ENCODE data around the gene RAB31.
A peak's percentile ranks its signal among the peaks of the same experiment; 100 is the strongest.

RAB31 gene

GRCh38 chr18:9792565-9793245 lies 84.6 kb downstream of the RAB31 start:
- DNase-seq (ENCODE audit: low spot score): peak; percentile 54

DNA sequence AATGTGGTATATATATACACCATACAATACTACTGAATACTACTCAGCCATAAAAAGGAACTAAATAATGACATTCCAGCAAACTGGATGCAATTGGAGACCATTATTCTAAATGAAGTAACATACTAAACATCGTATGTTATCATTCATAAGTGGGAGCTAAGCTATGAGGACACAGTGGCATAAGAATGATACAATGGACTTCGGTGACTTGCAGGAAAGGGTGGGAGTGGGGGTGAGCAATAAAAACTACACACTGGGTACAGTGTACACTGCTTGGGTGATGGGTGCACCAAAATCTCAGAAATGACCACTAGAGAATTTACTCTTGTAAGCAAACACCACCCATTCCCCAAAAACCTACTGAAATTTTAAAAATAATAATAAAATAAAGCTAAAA lies 87.9 kb downstream of the RAB31 start:
- no peak for DNase-seq (ENCODE audit: low spot score)

- DNase-seq (ENCODE audit: low spot score): no peak
These were observed 88.9 kb downstream of the RAB31 start for GRCh38 chr18:9796935-9797549.

GRCh38 chr18:9802175-9803062 lies 94.3 kb downstream of the RAB31 start:
- DNase-seq (ENCODE audit: low spot score): no peak

DNA sequence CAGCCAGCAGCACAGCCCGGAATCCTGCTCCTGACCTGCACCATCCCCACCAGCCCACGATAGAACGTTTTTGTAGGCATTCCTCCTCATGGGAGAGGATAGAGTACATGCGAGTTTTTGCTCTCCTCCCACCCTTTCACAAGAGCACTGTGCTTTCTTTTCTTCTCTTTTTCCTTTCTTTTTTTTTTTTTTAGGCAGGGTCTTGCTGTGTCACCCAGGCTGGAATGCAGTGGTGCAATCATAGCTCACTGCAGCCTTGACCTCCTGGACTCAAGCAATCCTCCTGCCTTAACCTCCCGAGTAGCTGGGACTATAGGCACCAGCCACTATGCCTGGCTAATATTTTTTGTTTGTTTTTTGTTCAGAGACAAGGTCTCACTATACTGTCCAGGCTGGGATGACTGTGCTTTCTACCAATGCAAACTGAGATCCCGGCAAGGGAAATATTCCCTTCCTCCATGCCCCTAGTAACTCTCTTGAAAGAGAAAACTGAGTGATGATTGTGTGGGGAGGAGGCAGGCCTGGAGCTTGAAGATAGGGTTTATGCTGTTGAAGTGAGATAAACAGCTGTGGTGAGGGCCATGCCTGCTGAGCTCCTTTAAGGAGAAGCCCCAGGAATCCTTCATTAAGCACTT lies 95.1 kb downstream of the RAB31 start:
- DNase-seq (ENCODE audit: low spot score): no peak

DNA sequence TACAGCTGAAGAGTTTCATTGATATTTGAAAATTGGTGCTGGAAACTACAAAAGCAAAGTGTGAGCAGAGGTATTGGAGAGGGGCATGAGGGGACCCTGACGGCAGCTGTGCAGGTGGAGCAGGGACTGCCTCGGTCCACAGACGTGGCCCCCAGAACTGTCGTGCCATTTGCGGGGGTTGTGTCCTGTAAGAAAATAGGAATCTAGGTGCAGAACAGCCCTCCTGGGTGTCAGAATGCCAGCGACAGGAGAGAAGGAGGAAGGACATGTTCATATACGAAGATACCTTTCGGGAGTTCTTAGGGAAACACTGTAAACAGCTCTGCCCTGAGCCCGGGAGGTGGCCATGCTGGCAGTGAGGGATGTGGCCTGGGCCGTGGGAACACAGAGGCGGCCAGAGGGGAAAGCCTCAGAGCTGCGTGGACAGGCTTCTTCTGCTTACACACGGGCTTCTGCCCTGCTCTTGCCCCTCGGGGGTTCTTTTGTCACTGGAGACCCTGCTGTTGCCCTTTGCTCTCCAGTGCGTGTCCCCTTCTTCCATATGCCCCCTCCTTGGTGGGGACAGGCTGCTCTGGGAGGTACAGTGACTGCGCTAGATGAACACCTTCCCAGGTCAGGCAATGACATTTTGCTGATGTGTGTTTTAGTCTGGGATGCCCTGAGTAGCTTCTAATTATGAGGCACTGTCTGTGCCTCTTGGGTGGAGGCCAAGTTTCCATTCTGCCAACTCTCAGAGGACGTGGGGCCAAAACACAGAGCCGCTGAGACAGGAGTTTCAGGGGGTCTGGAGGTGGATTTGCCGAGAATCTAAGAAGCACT lies 95.8 kb downstream of the RAB31 start:
- no peak for DNase-seq (ENCODE audit: low spot score)

- DNase-seq (ENCODE audit: low spot score): no peak
These were observed 96.5 kb downstream of the RAB31 start for GRCh38 chr18:9804517-9805104.

DNA sequence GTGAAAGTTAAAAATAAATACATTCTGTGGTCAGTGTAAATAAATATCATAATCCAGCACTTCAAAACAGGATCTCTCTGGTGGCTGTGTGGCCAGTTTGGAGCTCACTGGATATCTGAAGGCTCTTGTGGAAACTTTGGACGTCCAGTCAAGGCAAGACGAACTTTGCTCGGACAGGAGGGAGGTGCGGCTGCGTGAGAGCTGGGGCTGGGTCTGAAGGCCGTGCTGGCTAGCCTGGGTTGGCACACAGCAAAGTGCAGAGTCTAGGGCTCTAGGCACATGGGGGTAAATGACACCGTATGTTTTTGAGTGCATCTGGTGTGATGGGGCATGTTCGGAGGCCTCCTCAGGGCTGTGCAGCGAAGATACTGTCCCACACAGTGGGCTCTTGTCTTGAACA lies 98.8 kb downstream of the RAB31 start:
- no peak for DNase-seq (ENCODE audit: low spot score)

DNA sequence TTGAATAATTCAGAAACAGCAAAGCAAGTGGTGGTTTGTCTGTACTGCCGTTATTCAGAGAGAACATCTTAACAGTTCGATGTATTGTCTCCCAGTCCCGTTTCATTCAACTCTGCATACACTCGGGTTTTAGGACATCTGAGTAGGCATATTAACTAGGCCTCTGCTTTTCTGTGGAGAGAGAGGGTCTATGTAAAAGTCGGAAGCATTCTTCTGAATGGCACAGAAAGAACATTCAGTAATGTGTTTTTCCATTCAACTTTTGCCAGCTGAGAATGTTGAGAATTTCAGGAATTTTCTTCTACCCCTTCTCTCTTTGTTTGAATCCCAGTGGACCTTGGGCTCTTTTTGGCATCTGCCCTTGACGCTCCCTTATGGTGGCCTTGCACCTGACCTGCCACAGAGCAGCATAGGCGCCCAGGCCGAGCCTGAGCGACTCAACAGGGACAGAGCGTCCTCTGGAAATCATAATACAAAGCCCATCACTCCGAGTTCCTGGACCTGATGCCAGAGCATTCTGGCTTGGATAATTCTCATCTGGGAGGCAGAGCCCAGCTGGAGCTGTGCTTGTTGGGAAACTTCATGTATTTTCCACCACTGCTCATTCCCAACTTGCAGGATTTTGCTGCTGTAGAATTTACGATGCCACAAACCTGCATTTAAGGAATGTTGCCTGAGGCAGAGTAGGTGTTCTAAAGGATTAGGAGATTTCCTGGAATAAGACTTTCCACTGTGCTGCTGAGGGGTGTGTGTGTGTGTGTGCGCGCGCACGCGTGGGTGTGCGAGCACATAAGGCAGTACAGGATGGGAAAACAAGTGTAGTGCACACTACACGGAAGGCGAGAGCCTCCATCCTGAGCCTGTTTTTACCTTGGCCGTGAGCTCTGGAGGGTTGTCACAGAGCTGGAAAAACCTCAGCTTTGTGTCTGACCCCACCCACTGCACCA lies 100.5 kb downstream of the RAB31 start:
- DNase-seq (ENCODE audit: low spot score): no peak

GRCh38 chr18:9809697-9810096 lies 101.6 kb downstream of the RAB31 start:
- no peak for DNase-seq (ENCODE audit: low spot score)

- DNase-seq (ENCODE audit: low spot score): no peak
These were observed 102.2 kb downstream of the RAB31 start for GRCh38 chr18:9810299-9810698.

- DNase-seq (ENCODE audit: low spot score): no peak
These were observed 103.0 kb downstream of the RAB31 start for GRCh38 chr18:9810994-9811705.

GRCh38 chr18:9811978-9812377 lies 103.9 kb downstream of the RAB31 start:
- DNase-seq (ENCODE audit: low spot score): no peak

DNA sequence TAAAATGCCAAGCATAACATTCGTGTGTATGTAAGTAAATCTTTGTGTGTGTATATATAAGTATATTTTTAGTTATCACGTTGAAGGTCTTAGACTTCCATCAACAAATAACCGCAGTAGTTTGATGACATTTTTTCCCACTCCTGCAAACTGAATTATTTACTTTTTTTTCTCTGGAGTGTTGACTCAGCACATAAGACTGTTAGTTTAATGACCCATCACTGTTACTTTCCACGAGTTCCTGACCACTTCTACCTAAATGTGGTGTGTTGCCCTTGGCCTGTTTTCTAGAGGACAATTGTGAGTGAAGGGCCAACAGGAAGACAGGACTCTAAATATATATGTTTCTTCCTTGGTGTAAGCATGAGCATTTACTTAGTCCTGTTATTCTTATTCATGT lies 106.3 kb downstream of the RAB31 start:
- DNase-seq (ENCODE audit: low spot score): no peak

GRCh38 chr18:9817286-9817685 lies 109.2 kb downstream of the RAB31 start:
- DNase-seq (ENCODE audit: low spot score): no peak

DNA sequence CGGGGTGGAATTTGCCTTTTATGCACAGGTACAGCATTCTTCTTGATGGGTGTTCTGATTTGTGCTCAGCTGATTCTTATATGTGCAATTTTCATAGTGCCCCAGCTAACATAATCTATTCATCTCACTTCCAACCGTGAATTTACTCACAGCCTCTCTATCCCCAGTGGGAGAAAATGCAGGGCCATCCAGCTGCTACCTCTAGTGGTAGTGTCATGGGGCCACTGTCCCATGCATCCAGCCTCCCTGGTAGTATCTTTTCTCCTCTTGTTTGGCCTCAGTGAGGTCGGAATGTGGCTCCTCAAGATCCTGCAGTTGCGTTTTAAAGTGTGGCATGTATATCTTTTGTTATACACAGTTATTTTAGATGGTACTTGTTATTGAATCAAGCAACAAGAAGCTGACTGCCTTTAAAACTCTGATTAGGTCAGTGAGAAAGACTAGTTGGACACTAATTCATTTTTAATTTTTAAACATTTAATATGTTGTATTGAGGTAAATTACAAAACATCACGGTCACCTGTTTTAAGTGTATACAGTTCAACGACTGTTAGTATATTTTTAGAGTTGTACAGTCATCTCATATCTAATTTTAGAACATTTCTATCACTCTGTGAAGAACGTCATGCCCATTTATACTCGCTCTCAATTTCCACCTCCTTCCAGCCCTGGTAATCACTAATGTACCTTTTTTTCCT lies 109.8 kb downstream of the RAB31 start:
- DNase-seq (ENCODE audit: low spot score): no peak

GRCh38 chr18:9818423-9818734 lies 110.3 kb downstream of the RAB31 start:
- DNase-seq (ENCODE audit: low spot score): no peak

- no peak for DNase-seq (ENCODE audit: low spot score)
These were observed 112.0 kb downstream of the RAB31 start for GRCh38 chr18:9820127-9820526.

DNA sequence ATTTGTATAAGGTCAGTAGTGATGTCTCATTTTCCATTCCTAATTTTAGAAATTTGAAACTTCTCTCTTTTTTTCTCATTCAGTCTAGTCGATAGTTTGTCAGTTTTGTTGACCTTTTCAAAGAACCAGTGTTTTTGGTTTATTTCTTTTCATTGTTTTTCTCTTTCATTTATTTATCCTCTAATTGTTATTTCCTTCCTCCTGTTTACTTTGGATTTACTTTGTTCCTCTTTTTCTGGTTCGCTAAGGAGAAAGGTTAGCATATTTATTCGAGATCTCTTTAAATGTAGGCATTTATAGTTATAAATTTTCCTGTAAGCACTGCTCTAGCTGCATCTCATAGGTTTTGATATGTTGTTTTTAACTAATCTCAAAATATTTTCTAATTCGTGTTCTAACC lies 112.6 kb downstream of the RAB31 start:
- DNase-seq (ENCODE audit: low spot score): no peak
